Suppressor macrophage (primary cell): ENCODE measurements around the gene FBXO21.
A peak's percentile ranks its signal among the peaks of the same experiment; 100 is the strongest.
"Not testable (repeated sequence)": the region's sequence is repeated elsewhere in the genome, so short reads cannot be mapped to it uniquely, and the experiment has no call there.

Source experiments
- DNase-seq, 4 experiments: peaks; one replicate each; pipeline ENCODE4 v3.0.0-alpha.2; 2020 to 2022

Gene FBXO21

GRCh38 chr12:117202033-117202432 is 11.8 kb upstream of the FBXO21 start:
- DNase-seq: no peak

DNA sequence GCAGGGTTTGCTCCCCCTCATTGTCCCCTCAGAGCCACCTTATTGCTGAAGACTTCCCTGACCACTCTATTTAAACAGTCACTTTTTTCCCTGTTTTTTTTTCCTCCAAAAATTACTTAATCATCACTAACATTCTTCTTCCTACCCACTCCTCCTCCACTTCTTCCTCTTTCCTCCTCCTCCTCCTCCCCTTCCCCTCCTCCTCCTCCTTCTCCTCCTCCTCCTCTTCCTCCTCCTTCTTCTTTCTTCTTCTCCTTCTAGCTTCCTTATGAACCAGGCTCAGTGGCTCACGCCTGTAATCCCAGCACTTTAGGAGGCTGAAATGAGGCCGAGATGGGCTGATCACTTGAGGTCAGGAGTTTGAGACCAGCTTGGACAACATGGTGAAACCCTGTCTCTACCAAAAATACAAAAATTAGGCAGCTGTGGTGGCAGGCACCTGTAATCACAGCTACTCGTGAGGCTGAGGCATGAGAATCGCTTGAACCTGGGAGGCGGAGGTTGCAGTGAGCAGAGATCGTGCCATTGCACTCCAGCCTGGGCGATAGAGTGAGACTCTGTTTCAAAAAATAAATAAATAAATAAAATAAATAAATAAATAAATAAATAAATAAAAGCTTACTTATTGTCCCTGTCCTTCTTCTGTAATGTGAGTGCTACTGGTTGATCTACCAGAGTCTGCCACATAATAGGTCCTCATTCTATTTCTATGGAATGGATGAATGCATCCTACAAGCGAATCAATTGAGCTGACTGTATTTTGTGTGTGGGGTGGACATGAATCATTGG is 9.9 kb upstream of the FBXO21 start:
- peak in 1 of 4 experiments; percentile 4 for DNase-seq

DNA sequence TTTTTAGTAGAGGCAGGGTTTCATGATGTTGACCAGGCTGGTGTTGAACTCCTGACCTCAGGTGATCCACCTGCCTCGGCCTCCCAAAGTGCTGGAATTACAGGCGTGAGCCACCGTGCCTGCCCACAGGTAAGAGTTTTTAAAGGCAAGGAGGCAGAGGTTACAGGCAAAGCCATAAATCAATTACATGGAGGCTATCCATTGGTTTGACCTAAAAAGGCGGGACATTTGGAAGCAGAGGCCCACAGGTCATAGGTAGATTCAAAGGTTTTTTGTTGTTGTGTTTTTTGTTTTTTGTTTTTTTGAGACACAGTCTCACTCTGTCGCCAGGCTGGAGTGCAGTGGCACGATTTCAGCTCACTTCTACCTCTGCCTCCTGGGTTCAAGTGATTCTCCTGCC is 6.1 kb upstream of the FBXO21 start:
- not testable (repeated sequence) for DNase-seq

- not testable (repeated sequence) for DNase-seq
These were observed 4.8 kb upstream of the FBXO21 start for GRCh38 chr12:117195027-117195426.

- no peak for DNase-seq
These were observed 3.6 kb upstream of the FBXO21 start for GRCh38 chr12:117193903-117194302.

GRCh38 chr12:117192581-117192980 is 2.3 kb upstream of the FBXO21 start:
- not testable (repeated sequence) for DNase-seq

DNA sequence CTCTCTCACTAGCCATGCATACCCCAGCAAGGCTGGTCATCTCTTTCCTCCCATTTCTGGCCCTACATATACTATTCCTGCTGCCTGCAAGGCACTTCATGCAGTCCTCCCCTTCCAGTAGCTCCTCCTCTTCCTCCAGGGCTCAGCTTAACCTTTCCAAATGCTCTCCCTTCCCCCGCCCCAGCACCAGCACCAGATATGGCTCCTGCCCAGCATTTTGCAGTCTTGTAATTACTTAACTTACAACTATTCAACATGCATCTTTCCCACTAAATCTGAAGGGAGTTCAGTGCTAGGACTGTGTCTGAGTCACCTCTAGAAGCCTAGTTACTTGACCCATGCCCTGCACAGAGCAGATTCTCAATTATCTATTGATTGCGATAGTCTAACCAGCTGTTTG is 1.8 kb upstream of the FBXO21 start:
- peak in 1 of 4 experiments; percentile 4 for DNase-seq

DNA sequence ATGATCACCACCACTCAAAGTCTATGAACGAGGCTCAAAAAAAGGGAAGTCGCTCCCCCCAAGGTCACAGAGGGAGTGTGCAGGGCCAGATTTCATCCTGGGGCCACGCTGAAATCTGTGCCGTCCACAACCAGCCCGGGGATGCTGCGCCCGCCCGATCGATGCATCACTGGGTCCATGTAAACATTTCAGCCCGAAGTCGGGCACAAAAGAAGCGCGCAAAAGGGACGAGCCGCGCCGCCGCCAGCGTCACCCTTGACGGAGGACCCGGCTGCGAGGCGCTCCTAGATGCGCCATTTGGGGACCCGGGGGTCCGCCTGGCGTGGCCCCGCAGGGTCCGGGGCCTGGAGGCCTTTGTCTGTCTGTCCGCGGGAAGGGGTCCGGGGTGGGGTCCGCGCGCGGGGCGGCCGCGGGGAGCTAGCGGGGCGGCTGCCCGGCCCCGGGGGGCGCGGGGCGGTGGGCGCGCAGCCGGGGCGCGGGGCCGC is 503 bp downstream of the FBXO21 start:
- peak; percentile 31 to 58 (median 39) for DNase-seq

GRCh38 chr12:117188961-117189724 is 1.1 kb downstream of the FBXO21 start:
- no peak for DNase-seq

- DNase-seq: no peak
These were observed 2.1 kb downstream of the FBXO21 start for GRCh38 chr12:117188121-117188665.

GRCh38 chr12:117187421-117187820 is 2.8 kb downstream of the FBXO21 start:
- no peak for DNase-seq

- no peak for DNase-seq
These were observed 7.4 kb downstream of the FBXO21 start for GRCh38 chr12:117182866-117183265.

- not testable (repeated sequence) for DNase-seq
These were observed 8.8 kb downstream of the FBXO21 start for GRCh38 chr12:117181468-117181843.

DNA sequence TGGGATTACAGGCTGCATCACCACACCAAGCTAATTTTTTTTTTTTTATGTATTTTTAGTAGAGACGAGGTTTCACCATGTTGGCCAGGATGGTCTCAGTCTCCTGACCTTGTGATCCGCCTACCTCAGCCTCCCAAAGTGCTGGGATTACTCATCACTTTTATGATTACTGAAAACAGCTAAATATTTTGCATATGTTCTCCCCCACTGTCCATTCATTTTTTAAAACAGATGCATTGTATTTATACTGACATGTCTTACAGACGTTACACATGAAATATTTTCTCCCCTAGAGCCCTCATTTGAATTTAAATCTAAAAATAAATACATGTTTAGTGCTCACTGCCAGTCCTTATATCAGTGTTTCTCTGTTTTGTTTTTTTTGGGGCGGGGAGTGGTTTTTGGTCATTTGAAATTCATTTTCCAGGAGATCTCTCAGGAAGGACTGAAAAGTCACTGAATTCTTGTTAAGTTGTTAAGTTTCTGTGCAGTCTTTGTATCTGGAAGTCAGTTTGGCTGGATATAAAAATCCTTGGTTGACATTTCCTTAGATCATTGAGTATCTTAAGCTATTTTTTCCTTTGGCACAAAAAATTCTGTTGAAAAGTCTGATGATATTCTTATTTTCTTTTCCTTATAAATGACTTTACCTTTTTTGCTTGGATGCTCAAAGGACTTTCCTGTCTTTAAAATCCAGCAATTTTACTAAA is 9.4 kb downstream of the FBXO21 start:
- DNase-seq: no peak

DNA sequence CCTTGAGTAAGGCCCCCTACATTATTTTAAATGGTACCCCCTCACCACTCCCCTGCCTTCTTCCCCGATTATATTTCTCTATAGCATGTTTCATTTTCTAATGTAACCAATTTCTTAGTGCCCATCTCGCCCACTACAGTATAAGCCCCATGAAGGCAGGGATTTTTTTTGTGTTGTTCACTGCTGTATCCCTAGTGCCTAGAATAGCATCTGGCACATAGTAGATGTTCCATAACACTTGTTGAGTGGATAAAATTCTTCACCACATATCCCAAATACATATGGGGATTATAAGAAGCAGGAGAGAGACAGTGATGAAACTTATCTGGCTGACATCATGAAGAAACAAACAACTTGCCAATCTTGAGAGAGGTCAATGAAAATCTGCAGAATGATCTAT is 11.5 kb downstream of the FBXO21 start:
- no peak for DNase-seq

GRCh38 chr12:117178301-117178700 is 12.0 kb downstream of the FBXO21 start:
- no peak for DNase-seq

DNA sequence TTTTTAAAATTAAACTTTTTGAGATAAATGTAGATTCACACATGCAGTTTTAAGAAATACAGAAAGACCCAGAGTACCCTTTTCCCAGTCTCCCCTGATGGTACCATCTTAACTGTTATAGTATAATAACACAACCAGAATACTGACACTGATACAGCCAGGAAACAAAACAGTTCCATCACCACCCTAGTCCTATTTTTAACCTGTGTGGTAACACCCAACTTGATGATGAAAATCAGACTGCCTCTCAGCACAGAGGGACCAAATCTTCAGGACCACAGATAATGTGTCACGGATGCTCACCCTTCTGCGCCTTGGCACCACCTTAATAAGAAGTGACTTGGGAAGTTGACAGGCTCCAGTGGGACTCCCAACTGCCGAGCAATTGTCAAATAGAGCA is 18.1 kb downstream of the FBXO21 start:
- no peak for DNase-seq

DNA sequence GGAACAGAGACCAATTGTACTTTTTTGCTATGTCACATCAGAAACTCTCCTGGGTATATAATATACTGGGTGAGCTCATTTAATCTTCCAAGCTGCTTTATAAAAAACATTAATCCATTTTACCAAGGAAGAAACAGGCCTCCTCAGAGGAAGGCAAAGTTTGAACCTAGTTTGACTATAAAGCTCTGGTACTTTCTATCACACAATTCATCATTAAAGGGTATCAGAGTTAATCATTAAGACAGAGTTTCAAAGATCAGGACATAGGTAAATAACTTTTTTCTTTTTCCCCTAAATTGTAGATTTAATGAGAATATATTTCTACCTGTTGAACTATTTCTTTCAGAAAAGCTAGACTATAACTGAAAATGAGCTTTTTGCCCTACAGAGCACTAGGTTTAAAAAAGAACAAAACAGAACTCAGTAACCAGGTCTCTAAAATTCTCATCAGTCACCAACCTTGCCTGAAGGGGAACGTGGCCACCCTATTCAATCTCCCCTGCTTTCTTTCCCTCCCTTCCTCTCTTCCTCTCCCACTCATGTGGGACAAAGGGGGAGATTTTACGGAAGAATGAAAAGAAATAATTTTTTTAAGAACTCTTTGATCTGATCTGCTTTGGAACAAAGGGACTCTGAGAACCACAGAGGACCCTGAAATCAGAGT is 18.6 kb downstream of the FBXO21 start:
- DNase-seq: no peak

DNA sequence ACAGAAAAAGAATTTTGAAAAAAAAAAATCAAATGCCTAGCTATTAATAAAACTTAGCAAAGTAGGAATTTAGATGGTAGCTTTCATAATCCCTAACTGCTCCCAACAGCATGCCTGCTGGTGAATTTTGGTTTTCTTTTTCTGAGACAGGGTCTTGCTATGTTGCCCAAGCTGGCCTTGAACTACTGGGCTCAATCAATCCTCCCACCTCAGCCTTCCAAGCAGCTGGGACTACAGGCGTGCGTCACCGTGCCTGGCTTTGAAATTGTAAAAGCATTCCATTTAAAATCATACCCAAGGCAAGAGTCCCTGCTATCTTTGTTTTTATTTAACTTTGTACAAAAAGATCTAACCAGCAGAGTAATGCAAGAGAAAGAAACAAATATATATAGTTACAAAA is 20.7 kb downstream of the FBXO21 start:
- no peak for DNase-seq

DNA sequence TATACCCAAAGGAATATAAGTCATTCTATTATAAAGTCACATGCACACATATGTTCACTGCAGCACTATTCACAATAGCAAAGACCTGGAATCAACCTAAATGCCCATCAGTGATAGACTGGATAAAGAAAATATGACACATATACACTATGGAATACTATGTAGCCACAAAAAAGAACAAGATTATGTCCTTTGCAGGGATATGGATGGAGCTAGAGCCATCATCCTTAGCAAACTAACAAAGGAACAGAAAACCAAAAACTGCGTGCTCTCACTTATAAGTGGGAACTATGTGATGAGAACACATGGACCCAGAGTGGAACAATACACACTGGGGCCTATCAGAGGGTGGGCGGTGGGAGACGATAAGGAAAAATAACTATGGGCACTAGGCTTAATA is 21.3 kb downstream of the FBXO21 start:
- no peak for DNase-seq

- DNase-seq: peak in 3 of 4 experiments; percentile 6 to 11 (median 9)
These were observed 22.5 kb downstream of the FBXO21 start for GRCh38 chr12:117167769-117168168.

DNA sequence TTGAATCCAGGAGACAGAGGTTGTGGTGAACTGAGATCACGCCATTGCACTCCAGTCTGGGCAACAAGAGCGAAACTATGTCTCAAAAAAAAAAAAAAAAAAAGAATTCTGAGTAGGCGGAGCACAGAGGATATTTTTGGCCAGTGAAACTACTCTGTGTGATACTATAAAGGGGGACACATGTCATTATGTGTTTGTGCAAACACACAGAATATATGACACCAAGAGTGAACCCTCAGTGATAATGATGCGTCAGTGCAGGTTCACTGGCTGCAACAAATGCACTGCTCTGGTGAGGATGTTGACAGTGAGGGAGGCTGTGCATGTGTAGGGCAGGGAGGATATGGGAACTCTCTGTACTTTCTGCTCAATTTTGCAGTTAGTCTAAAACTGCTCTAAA is 24.2 kb downstream of the FBXO21 start:
- no peak for DNase-seq
